ENCODE results near the gene SNX25.
"Not testable (repeated sequence)": the region's sequence is repeated elsewhere in the genome, so short reads cannot be mapped to it uniquely, and the experiment has no call there.

The SNX25 gene

GRCh38 chr4:185351691-185352090, 142.3 kb downstream of the SNX25 start:
- DNase-seq = no peak

GRCh38 chr4:185352202-185352601, 142.8 kb downstream of the SNX25 start:
- no peak for DNase-seq

- DNase-seq = no peak
Measured at GRCh38 chr4:185352741-185353140, 143.3 kb downstream of the SNX25 start.

- no peak for DNase-seq
Measured at GRCh38 chr4:185357211-185357610, 147.8 kb downstream of the SNX25 start.

- no peak for DNase-seq
Measured at GRCh38 chr4:185357733-185358440, 148.5 kb downstream of the SNX25 start.

GRCh38 chr4:185358514-185358913, 149.1 kb downstream of the SNX25 start:
- no peak for DNase-seq

- DNase-seq = no peak
Measured at GRCh38 chr4:185358959-185359358, 149.6 kb downstream of the SNX25 start.

GRCh38 chr4:185359767-185360446, 150.5 kb downstream of the SNX25 start:
- no peak for DNase-seq

GRCh38 chr4:185361872-185362271, 152.5 kb downstream of the SNX25 start:
- DNase-seq = no peak

- not testable (repeated sequence) for DNase-seq
Measured at GRCh38 chr4:185362570-185362969, 153.2 kb downstream of the SNX25 start.

- DNase-seq = no peak
Measured at GRCh38 chr4:185363251-185363650, 153.9 kb downstream of the SNX25 start.

GRCh38 chr4:185364886-185365285, 155.5 kb downstream of the SNX25 start:
- no peak for DNase-seq

- no peak for DNase-seq
Measured at GRCh38 chr4:185369731-185370130, 160.3 kb downstream of the SNX25 start.

- no peak for DNase-seq
Measured at GRCh38 chr4:185370268-185370949, 161.0 kb downstream of the SNX25 start.

- no peak for DNase-seq
Measured at GRCh38 chr4:185371702-185372101, 162.3 kb downstream of the SNX25 start.

GRCh38 chr4:185374027-185374426, 164.6 kb downstream of the SNX25 start:
- DNase-seq = no peak

GRCh38 chr4:185374573-185374972, 165.2 kb downstream of the SNX25 start:
- no peak for DNase-seq

GRCh38 chr4:185378264-185378663, 168.9 kb downstream of the SNX25 start:
- DNase-seq = no peak

GRCh38 chr4:185379326-185380295, 170.2 kb downstream of the SNX25 start:
- no peak for DNase-seq

- DNase-seq = no peak
Measured at GRCh38 chr4:185380320-185380719, 170.9 kb downstream of the SNX25 start.

- no peak for DNase-seq
Measured at GRCh38 chr4:185381288-185382196, 172.1 kb downstream of the SNX25 start.

- no peak for DNase-seq
Measured at GRCh38 chr4:185382754-185383153, 173.4 kb downstream of the SNX25 start.

Data from NCI-H187 treated with DMSO at 0.1 percent for 48 hours (cell line).